H1 (cell line): ENCODE results near the gene ARHGAP15. TPM values are rescaled to one million over a fixed set of nuclear protein-coding genes. Genes with fewer than 3 reads are reported as not detected.

Experiments
- CTCF ChIA-PET: fragments of 300-600 bp; sonication (Branson Sonifier 250); formaldehyde crosslinking; loops from one replicate; lab custom pipeline; 2021; ENCODE audit not compliant: partially characterized antibody; lab: Charles Lee
- POLR2A ChIA-PET: fragments of 300-600 bp; sonication (Branson Sonifier 250); formaldehyde crosslinking; loops from one replicate; lab custom pipeline; 2021; ENCODE audit warnings: inconsistent platforms; ENCODE audit not compliant: partially characterized antibody; lab: Charles Lee
- DNase-seq, 2 experiments: peaks; one replicate each; pipeline versions ENCODE4 v3.0.0 to v3.0.0-alpha.2; 2010 to 2022; ENCODE audit warnings: low spot score in 2 of 2, low read depth in 1 of 2, mixed read lengths in 1 of 2
- FAIRE-seq: peaks from 2 replicates; lab custom pipeline; 2011; peaks lifted over from hg19 to GRCh38; lab: Jason Lieb, UNC
- H2AFZ ChIP-seq: 2 replicates; pipeline ENCODE4 v1.8.1; 2012; ENCODE audit warnings: low read length, inconsistent platforms
- H2AK5ac ChIP-seq: 2 replicates; pipeline ENCODE4 v1.6.1; 2013; ENCODE audit warnings: low read depth, low read length
- H2BK120ac ChIP-seq: replicated peaks from 2 replicates; pipeline ENCODE3; 2013; ENCODE audit warnings: low read depth, low read length, inconsistent platforms
- H2BK12ac ChIP-seq: 2 replicates; pipeline ENCODE4 v1.6.1; 2013; ENCODE audit warnings: low read depth, low read length
- H2BK15ac ChIP-seq: 2 replicates; pipeline ENCODE4 v1.6.1; 2013; ENCODE audit warnings: low read length
- H2BK20ac ChIP-seq: 2 replicates; pipeline ENCODE4 v1.6.1; 2013; ENCODE audit warnings: low read length
- H2BK5ac ChIP-seq: 2 replicates; pipeline ENCODE4 v1.6.1; 2013; ENCODE audit warnings: low read depth, low read length
- H3K14ac ChIP-seq: 2 replicates; pipeline ENCODE4 v1.6.1; 2013; ENCODE audit warnings: inconsistent platforms; ENCODE audit not compliant: insufficient read length
- H3K18ac ChIP-seq: 2 replicates; pipeline ENCODE4 v1.6.1; 2013; ENCODE audit warnings: low read length; ENCODE audit errors: extremely low read depth
- H3K23ac ChIP-seq: 2 replicates; pipeline ENCODE4 v1.6.1; 2013; ENCODE audit warnings: inconsistent platforms; ENCODE audit not compliant: insufficient read length
- H3K23me2 ChIP-seq: 2 replicates; pipeline ENCODE4 v1.6.1; 2013; ENCODE audit warnings: low read depth, low read length
- H3K27ac ChIP-seq: 2 replicates; pipeline ENCODE4 v1.6.1; 2011; ENCODE audit warnings: low read depth, low read length, inconsistent platforms
- H3K27me3 ChIP-seq, 4 experiments: replicated peaks in 1 of 4; 1 replicate in 1 of 4; 2 replicates in 3 of 4; pipeline versions ENCODE4 v1.6.1 to v1.8.1; 2011 to 2013; ENCODE audit warnings: low read length in 3 of 4, mild to moderate bottlenecking in 3 of 4, inconsistent platforms in 2 of 4, mixed read lengths in 2 of 4, moderate library complexity in 1 of 4; ENCODE audit not compliant: control insufficient read depth in 3 of 4, insufficient read depth in 3 of 4; ENCODE audit errors: extremely low read depth in 1 of 4
- H3K36me3 ChIP-seq, 4 experiments: 2 replicates each; pipeline versions ENCODE4 v1.6.1 to v1.8.1; 2011 to 2013; ENCODE audit warnings: mild to moderate bottlenecking in 4 of 4, low read length in 3 of 4, moderate library complexity in 2 of 4, control low read depth in 1 of 4, inconsistent platforms in 1 of 4; ENCODE audit not compliant: insufficient read depth in 4 of 4, control insufficient read depth in 2 of 4
- H3K4ac ChIP-seq: replicated peaks from 2 replicates; pipeline ENCODE3; 2013; ENCODE audit warnings: low read length, low read depth, mixed read lengths, inconsistent platforms; ENCODE audit not compliant: insufficient read length
- H3K4me1 ChIP-seq, 4 experiments: replicated peaks in 1 of 4; 1 replicate in 1 of 4; 2 replicates in 3 of 4; pipeline versions ENCODE4 v1.6.1 to v1.8.1; 2011 to 2013; ENCODE audit warnings: low read length in 3 of 4, inconsistent platforms in 2 of 4, mixed read lengths in 1 of 4; ENCODE audit not compliant: insufficient read depth in 4 of 4, control insufficient read depth in 3 of 4
- H3K4me2 ChIP-seq, 2 experiments: 2 replicates each; pipeline versions ENCODE4 v1.6.1 to v1.8.1; 2011 to 2013; ENCODE audit warnings: low read depth in 2 of 2, low read length in 2 of 2, control low read depth in 1 of 2, inconsistent platforms in 1 of 2, mild to moderate bottlenecking in 1 of 2; ENCODE audit not compliant: insufficient read depth in 1 of 2
- H3K4me3 ChIP-seq, 4 experiments: fragments of 200-600, 300-600 bp in 1 of 4; sonication (generic), shearing (Covaris generic), sonication (Bioruptor Twin) in 1 of 4; 2 replicates each; pipeline versions ENCODE4 v1.5.1 to v1.8.1; 2011 to 2016; ENCODE audit warnings: low read length in 4 of 4, low read depth in 3 of 4, control low read depth in 2 of 4, inconsistent platforms in 2 of 4, mild to moderate bottlenecking in 2 of 4, mixed read lengths in 1 of 4, moderate library complexity in 1 of 4; ENCODE audit not compliant: insufficient read depth in 2 of 4; ENCODE audit errors: extremely low read depth in 1 of 4
- H3K56ac ChIP-seq: replicated peaks from 2 replicates; pipeline ENCODE3; 2013; ENCODE audit warnings: low read depth, mild to moderate bottlenecking, mixed read lengths, low read length, inconsistent platforms; ENCODE audit not compliant: insufficient read length
- H3K79me1 ChIP-seq: 2 replicates; pipeline ENCODE4 v1.6.1; 2013; ENCODE audit warnings: low read depth, low read length, control low read depth
- H3K79me2 ChIP-seq, 2 experiments: 2 replicates each; pipeline versions ENCODE4 v1.6.1 to v1.8.1; 2012 to 2013; ENCODE audit warnings: low read length in 2 of 2, mild to moderate bottlenecking in 2 of 2, inconsistent platforms in 1 of 2; ENCODE audit not compliant: insufficient read depth in 2 of 2, control insufficient read depth in 1 of 2
- H3K9ac ChIP-seq, 4 experiments: replicated peaks in 1 of 4; 1 replicate in 1 of 4; 2 replicates in 3 of 4; pipeline versions ENCODE4 v1.6.1 to v1.8.1; 2011 to 2013; ENCODE audit warnings: low read depth in 3 of 4, low read length in 3 of 4, control low read depth in 2 of 4, mild to moderate bottlenecking in 2 of 4, moderate library complexity in 2 of 4, inconsistent platforms in 1 of 4; ENCODE audit errors: extremely low read depth in 1 of 4
- H3K9me3 ChIP-seq, 2 experiments: 2 replicates each; pipeline versions ENCODE4 v1.6.1 to v1.8.1; 2012 to 2013; ENCODE audit warnings: mild to moderate bottlenecking in 2 of 2, moderate library complexity in 2 of 2, control low read depth in 1 of 2, inconsistent platforms in 1 of 2, low read depth in 1 of 2, low read length in 1 of 2, mixed read lengths in 1 of 2; ENCODE audit not compliant: insufficient read depth in 2 of 2
- H4K20me1 ChIP-seq, 2 experiments: replicated peaks in 1 of 2; 2 replicates each; pipeline versions ENCODE3 to v1.8.1; 2011 to 2013; ENCODE audit warnings: inconsistent platforms in 2 of 2, low read length in 2 of 2, mild to moderate bottlenecking in 1 of 2; ENCODE audit not compliant: insufficient read depth in 2 of 2, control insufficient read depth in 1 of 2
- H4K5ac ChIP-seq: 2 replicates; pipeline ENCODE4 v1.6.1; 2013; ENCODE audit warnings: low read length, low read depth, mixed read lengths, inconsistent platforms; ENCODE audit not compliant: insufficient read length
- H4K8ac ChIP-seq: 2 replicates; pipeline ENCODE4 v1.8.0; 2013; ENCODE audit warnings: mild to moderate bottlenecking, moderate library complexity, low read length, inconsistent platforms; ENCODE audit not compliant: insufficient read depth; ENCODE audit errors: extremely low read depth
- H4K91ac ChIP-seq: replicated peaks from 2 replicates; pipeline ENCODE3; 2013; ENCODE audit warnings: low read length, mixed read lengths, inconsistent platforms; ENCODE audit not compliant: insufficient read length
- CEBPB ChIP-seq: IDR thresholded peaks from 2 replicates; pipeline ENCODE4 v1.6.1; 2012; ENCODE audit warnings: low read depth, low read length
- GTF2F1 ChIP-seq: IDR thresholded peaks from 2 replicates; pipeline ENCODE4 v1.6.1; 2012; ENCODE audit warnings: low read depth, low read length, improper control_type of control experiment, borderline replicate concordance
- JUN ChIP-seq: IDR thresholded peaks from 2 replicates; pipeline ENCODE4 v1.6.1; 2011; ENCODE audit warnings: low read depth, mild to moderate bottlenecking, improper control_type of control experiment, low read length
- KDM1A ChIP-seq: fragments of 200-600, 300-600 bp; sonication (generic); IDR thresholded peaks from 2 replicates; pipeline ENCODE4 v1.7.1; 2016; ENCODE audit warnings: mild to moderate bottlenecking, low read length, borderline replicate concordance
- SAP30 ChIP-seq: fragments of 300-600 bp; sonication (generic); IDR thresholded peaks from 2 replicates; pipeline ENCODE4 v1.7.1; 2012; ENCODE audit warnings: low read length, moderate library complexity, mild to moderate bottlenecking, inconsistent platforms; ENCODE audit not compliant: insufficient read depth, insufficient replicate concordance
- SP1 ChIP-seq: IDR thresholded peaks from 2 replicates; pipeline ENCODE4 v1.6.1; 2011; ENCODE audit warnings: low read depth, low read length
- TAF7 ChIP-seq: optimal IDR thresholded peaks from 2 replicates; pipeline ENCODE3; 2011; ENCODE audit warnings: low read depth, mild to moderate bottlenecking, inconsistent platforms, low read length, moderate library complexity, borderline replicate concordance
- TBP ChIP-seq: IDR thresholded peaks from 2 replicates; pipeline ENCODE4 v1.6.1; 2011; ENCODE audit warnings: low read depth, low read length, improper control_type of control experiment
- WGBS, 2 experiments: shearing (Covaris generic) in 1 of 2; methylation state at CpG; one replicate each; pipeline versions ENCODE4 v1.1.6 to v1.1.7; 2013 to 2015; ENCODE audit warnings: low lambda C conversion rate in 2 of 2, mixed read lengths in 2 of 2, inconsistent platforms in 1 of 2, low coverage in 1 of 2, missing lambda C conversion rate in 1 of 2; ENCODE audit not compliant: insufficient replicate concordance in 2 of 2, insufficient coverage in 1 of 2, insufficient read length in 1 of 2; ENCODE audit errors: extremely low coverage in 1 of 2, missing lambda C conversion rate in 1 of 2; 5-methylcytosine and 5-hydroxymethylcytosine counted together
- polyA plus RNA-seq, 7 experiments: library from polyadenylated mRNA; depleted of rRNA in 3 of 7; stranded (reverse) in 5 of 7; unstranded in 2 of 7; fragments of >200 nt in 5 of 7; fragments of 200-250 nt in 2 of 7; gene quantifications; 1 replicate in 5 of 7; 2 replicates in 1 of 7; 4 replicates in 1 of 7; pipeline versions ENCODE4 v1.2.1 to v1.2.3, GENCODE V29; 2011 to 2013; ENCODE audit warnings: missing spikeins in 2 of 7, mixed read lengths in 2 of 7
- total RNA-seq: library from RNA; stranded (reverse); fragmentation: NEBNext Ultra II Directional; extraction: Animal tissue kit (Norgen Biotek cat#: 25700); gene quantifications from 2 replicates; pipeline ENCODE4 v1.2.1, GENCODE V29; 2021

Gene ARHGAP15
- total and polyA plus RNA-seq, 2 of the 8 experiments (the other 6 are each of a cell fraction or from before 2014, with no cell fraction given), result not detected

GRCh38 chr2:143754742-143755141 lies 625.5 kb downstream of the ARHGAP15 start:
- H2AFZ ChIP-seq, result 0 out of 2 replicates have a peak overlapping the region, but pooled peaks have one; percentile 12
- no peak overlapping the region for H3K14ac ChIP-seq
- H3K4me1 ChIP-seq, result peaks cover 0 to 9% (median 8%) of the 10 kb centered on the region in 4 experiments; a peak in 5 of 7 replicates
- WGBS, 2 experiments, result 88% methylated on average over 1 of the region's 1 CpG; no CpG with 5 or more reads in 1 of the 2 experiments
- H3K27me3 ChIP-seq, result no peaks in the 10 kb centered on the region
- H3K79me2 ChIP-seq, result no peaks in the 10 kb centered on the region
- H2BK20ac ChIP-seq, result peak overlapping the region; percentile 73; the same call in 1 of the 2 replicates
- no peak overlapping the region for H4K5ac ChIP-seq
- no peaks in the 10 kb centered on the region for H3K36me3 ChIP-seq
- no peak overlapping the region for H3K56ac ChIP-seq
- FAIRE-seq (no peak), DNase-seq (no peak)
- no peak overlapping the region for H2AK5ac ChIP-seq
- no peaks in the 10 kb centered on the region for H4K20me1 ChIP-seq
- ChIA-PET CTCF (no interaction called here), POLR2A (no interaction called here)
- H2BK15ac ChIP-seq, result no peak overlapping the region
- no peak overlapping the region for H4K8ac ChIP-seq
- H3K27ac ChIP-seq, result no peak overlapping the region
- H3K18ac ChIP-seq, result no peak overlapping the region; the same call in 1 of the 2 replicates
- 0 out of 2 replicates have a peak overlapping the region, but pooled peaks have one; percentile 20 for H2BK12ac ChIP-seq
- no peaks in the 10 kb centered on the region for H3K23me2 ChIP-seq
- H2BK120ac ChIP-seq, result no peak overlapping the region
- H3K9me3 ChIP-seq, result no peaks in the 10 kb centered on the region
- no peak overlapping the region for H3K9ac ChIP-seq
- no peak overlapping the region for H3K23ac ChIP-seq
- H3K4me2 ChIP-seq, result no peak overlapping the region
- H3K79me1 ChIP-seq, result no peaks in the 10 kb centered on the region
- no peak overlapping the region for H3K4ac ChIP-seq
- no peak overlapping the region for H4K91ac ChIP-seq
- no peak overlapping the region for H3K4me3 ChIP-seq
- H2BK5ac ChIP-seq, result no peak overlapping the region
- TF ChIP-seq KDM1A, result no peak
- TF ChIP-seq SP1, result no peak
- no peak for TF ChIP-seq CEBPB
- TF ChIP-seq TBP, result no peak
- TF ChIP-seq SAP30, result no peak
- TF ChIP-seq TAF7, result no peak
- TF ChIP-seq GTF2F1, result no peak
- TF ChIP-seq JUN, result no peak
